Measurements from ENCODE around the gene AGBL4.
"Not testable (repeated sequence)": the region's sequence is repeated elsewhere in the genome, so short reads cannot be mapped to it uniquely, and the experiment has no call there.

The AGBL4 gene

GRCh38 chr1:48547561-48548220 is 1476.1 kb downstream of the AGBL4 start:
- DNase-seq (ENCODE audit: low read depth in 2 of 2) = no peak

GRCh38 chr1:48543854-48544253 is 1479.9 kb downstream of the AGBL4 start:
- DNase-seq (ENCODE audit: low read depth in 2 of 2) = no peak

- DNase-seq (ENCODE audit: low read depth in 2 of 2) = no peak
Observed at GRCh38 chr1:48540587-48540986, 1483.2 kb downstream of the AGBL4 start.

GRCh38 chr1:48536477-48536876 is 1487.3 kb downstream of the AGBL4 start:
- no peak for DNase-seq (ENCODE audit: low read depth in 2 of 2)

- DNase-seq (ENCODE audit: low read depth in 2 of 2) = no peak
Observed at GRCh38 chr1:48532976-48533375, 1490.8 kb downstream of the AGBL4 start.

- peak in 1 of 2 donors; percentile 22 for DNase-seq (ENCODE audit: low read depth in 2 of 2)
Observed at GRCh38 chr1:48530727-48531351, 1492.9 kb downstream of the AGBL4 start.

- DNase-seq (ENCODE audit: low read depth in 2 of 2) = no peak
Observed at GRCh38 chr1:48527051-48527450, 1496.7 kb downstream of the AGBL4 start.

GRCh38 chr1:48526008-48526710 is 1497.6 kb downstream of the AGBL4 start:
- DNase-seq (ENCODE audit: low read depth in 2 of 2) = no peak

- no peak for DNase-seq (ENCODE audit: low read depth in 2 of 2)
Observed at GRCh38 chr1:48524892-48525467, 1498.8 kb downstream of the AGBL4 start.

GRCh38 chr1:48523558-48523957 is 1500.2 kb downstream of the AGBL4 start:
- no peak for DNase-seq (ENCODE audit: low read depth in 2 of 2)

GRCh38 chr1:48519896-48520295 is 1503.9 kb downstream of the AGBL4 start:
- not testable (repeated sequence) for DNase-seq (ENCODE audit: low read depth in 2 of 2)

GRCh38 chr1:48506870-48507269 is 1516.9 kb downstream of the AGBL4 start:
- no peak for DNase-seq (ENCODE audit: low read depth in 2 of 2)

- no peak for DNase-seq (ENCODE audit: low read depth in 2 of 2)
Observed at GRCh38 chr1:48500541-48501450, 1523.0 kb downstream of the AGBL4 start.

GRCh38 chr1:48499211-48499735 is 1524.5 kb downstream of the AGBL4 start:
- no peak for DNase-seq (ENCODE audit: low read depth in 2 of 2)

GRCh38 chr1:48498096-48498791 is 1525.5 kb downstream of the AGBL4 start:
- DNase-seq (ENCODE audit: low read depth in 2 of 2) = peak; percentile 60 to 65

GRCh38 chr1:48495911-48496310 is 1527.8 kb downstream of the AGBL4 start:
- DNase-seq (ENCODE audit: low read depth in 2 of 2) = no peak

- DNase-seq (ENCODE audit: low read depth in 2 of 2) = no peak
Observed at GRCh38 chr1:48495166-48495565, 1528.6 kb downstream of the AGBL4 start.

GRCh38 chr1:48493970-48494769 is 1529.6 kb downstream of the AGBL4 start:
- DNase-seq (ENCODE audit: low read depth in 2 of 2) = no peak

GRCh38 chr1:48493041-48493440 is 1530.7 kb downstream of the AGBL4 start:
- no peak for DNase-seq (ENCODE audit: low read depth in 2 of 2)

GRCh38 chr1:48492392-48492791 is 1531.4 kb downstream of the AGBL4 start:
- DNase-seq (ENCODE audit: low read depth in 2 of 2) = no peak
